HG02852 (cell line): ENCODE results near the gene TMEM59.
A peak's percentile ranks its signal among the peaks of the same experiment; 100 is the strongest.
"Not testable (repeated sequence)": the region's sequence is repeated elsewhere in the genome, so short reads cannot be mapped to it uniquely, and the experiment has no call there.

ENCODE experiments used
- ATAC-seq: cut with Tn5 transposase; IDR thresholded peaks from one replicate; pipeline ENCODE4 v1.9.1; 2021; ENCODE audit warnings: mild to moderate bottlenecking, moderate library complexity; ENCODE audit not compliant: unreplicated experiment

Gene TMEM59

GRCh38 chr1:54052934-54053744 lies at the start of gene TMEM59, which contains the start of gene TCEANC2:
TMEM59 (minus strand) TSS chr1:54053204; CDS start chr1:54053188, 16 bp downstream.
TCEANC2 (plus strand) TSS chr1:54053608; CDS start chr1:54054423, 815 bp downstream.
- ATAC-seq, result peak; percentile 94

- no peak for ATAC-seq
These were observed 47.5 kb upstream of the TMEM59 start for GRCh38 chr1:54100500-54100899.

GRCh38 chr1:54099061-54099610 lies 46.1 kb upstream of the TMEM59 start:
- no peak for ATAC-seq

GRCh38 chr1:54096877-54097240 lies 43.9 kb upstream of the TMEM59 start:
- ATAC-seq, result no peak

GRCh38 chr1:54096227-54096876 lies 43.3 kb upstream of the TMEM59 start:
- no peak for ATAC-seq

- ATAC-seq, result no peak
These were observed 42.7 kb upstream of the TMEM59 start for GRCh38 chr1:54095546-54096226.

- ATAC-seq, result not testable (repeated sequence)
These were observed 41.7 kb upstream of the TMEM59 start for GRCh38 chr1:54094730-54095105.

- no peak for ATAC-seq
These were observed 41.2 kb upstream of the TMEM59 start for GRCh38 chr1:54094001-54094729.

- ATAC-seq, result no peak
These were observed 38.7 kb upstream of the TMEM59 start for GRCh38 chr1:54091666-54092065.

GRCh38 chr1:54088385-54088784 lies 35.4 kb upstream of the TMEM59 start:
- no peak for ATAC-seq

- ATAC-seq, result no peak
These were observed 33.8 kb upstream of the TMEM59 start for GRCh38 chr1:54086754-54087153.

- no peak for ATAC-seq
These were observed 31.8 kb upstream of the TMEM59 start for GRCh38 chr1:54084794-54085193.

GRCh38 chr1:54081306-54082270 lies 28.6 kb upstream of the TMEM59 start:
- peak; percentile 57 for ATAC-seq

- ATAC-seq, result no peak
These were observed 27.6 kb upstream of the TMEM59 start for GRCh38 chr1:54080598-54081049.

GRCh38 chr1:54077359-54077758 lies 24.4 kb upstream of the TMEM59 start:
- ATAC-seq, result no peak

- ATAC-seq, result no peak
These were observed 17.3 kb upstream of the TMEM59 start for GRCh38 chr1:54070171-54070837.

- ATAC-seq, result no peak
These were observed 16.8 kb upstream of the TMEM59 start for GRCh38 chr1:54069791-54070170.

GRCh38 chr1:54064299-54064698 lies 11.3 kb upstream of the TMEM59 start:
- no peak for ATAC-seq

GRCh38 chr1:54054438-54054749 lies 1.4 kb upstream of the TMEM59 start:
- ATAC-seq, result no peak
